Right lobe of liver (tissue), 6 donors: ENCODE data around the gene ENOX1. TPM values are rescaled to one million over a fixed set of nuclear protein-coding genes. Genes with fewer than 3 reads are reported as not detected.

ENCODE experiments used
- ATAC-seq, 4 donors: fragments of 200-7000 bp; cut with Tn5 transposase; one replicate each; pipeline ENCODE4 v1.9.1; 2020; ENCODE audit warnings: mild to moderate bottlenecking in 4 of 4, moderate library complexity in 4 of 4
- DNase-seq, 3 donors: peaks; one replicate each; pipeline ENCODE4 v3.0.0-alpha.2; 2020
- H3K27ac ChIP-seq, 3 donors: fragments of 200-600 bp; one replicate each; pipeline ENCODE4 v1.8.0; 2022
- H3K27me3 ChIP-seq, 2 donors: fragments of 200-600 bp; one replicate each; pipeline ENCODE4 v1.8.0; 2022
- H3K36me3 ChIP-seq, 4 donors: fragments of 200-600 bp; sonication (generic) in 1 of 4; one replicate each; pipeline versions ENCODE4 v1.5.1 to v1.8.0; 2017 to 2022; ENCODE audit warnings: control low read depth in 1 of 4
- H3K4me1 ChIP-seq, 4 donors: fragments of 200-600 bp; sonication (generic) in 1 of 4; one replicate each; pipeline versions ENCODE4 v1.5.1 to v1.8.0; 2017 to 2022; ENCODE audit warnings: control low read depth in 1 of 4
- H3K4me3 ChIP-seq, 3 donors: fragments of 200-600 bp; one replicate each; pipeline ENCODE4 v1.8.0; 2022
- H3K9me3 ChIP-seq, 4 donors: fragments of 200-600 bp; sonication (generic) in 1 of 4; one replicate each; pipeline versions ENCODE4 v1.5.1 to v1.8.0; 2017 to 2022; ENCODE audit warnings: control low read depth in 1 of 4
- POLR2A ChIP-seq: fragments of 450-650 bp; IDR thresholded peaks from one replicate; pipeline ENCODE4 v1.6.1; 2017; ENCODE audit warnings: antibody characterized with exemption, mild to moderate bottlenecking
- WGBS: methylation state at CpG from one replicate; pipeline ENCODE4 v1.1.6; 2018; ENCODE audit warnings: low coverage, low lambda C conversion rate; ENCODE audit not compliant: insufficient coverage; ENCODE audit errors: missing lambda C conversion rate; 5-methylcytosine and 5-hydroxymethylcytosine counted together
- intact Hi-C, 2 donors: fragments of 100-400 bp; cut with DNase I; formaldehyde crosslinking; loops; one replicate each; pipeline versions ENCODE4 v1.11.2 to v1.14.1; 2022
- total RNA-seq, 6 experiments: library from RNA; depleted of rRNA in 2 of 6; stranded (reverse); fragments of >200 nt in 2 of 6; fragmentation: NEBNext Ultra II Directional in 3 of 6; extraction: Animal tissue kit (Norgen Biotek cat#: 25700) in 3 of 6; gene quantifications; one replicate each; pipeline versions ENCODE4 v1.1.0 to v1.2.4, GENCODE V29; 2016 to 2023
- TF ChIP-seq, protein P1 (sequence below), 4 donors: fragments of 200-600 bp in 3 of 4; fragments of 450-650 bp in 1 of 4; IDR thresholded peaks; one replicate each; pipeline versions ENCODE4 v1.5.1 to v1.8.0; 2016 to 2022; ENCODE audit warnings: antibody characterized with exemption in 4 of 4, mild to moderate bottlenecking in 2 of 4
- donor health status: DM: no; HTN: yes; CAD: no.
- donor health status: DM: no; HTN: no; CAD: no.
- donor health status: DM: no; HTN: no; CAD: no.
- donor health status: DM: no; HTN: yes; CAD: no.
- donor health status: DM: no; HTN: yes; CAD: no.

Gene ENOX1
- total RNA-seq, 6 experiments from 2014 or later: 0.07 to 0.16 TPM; not detected in 4

DNA sequence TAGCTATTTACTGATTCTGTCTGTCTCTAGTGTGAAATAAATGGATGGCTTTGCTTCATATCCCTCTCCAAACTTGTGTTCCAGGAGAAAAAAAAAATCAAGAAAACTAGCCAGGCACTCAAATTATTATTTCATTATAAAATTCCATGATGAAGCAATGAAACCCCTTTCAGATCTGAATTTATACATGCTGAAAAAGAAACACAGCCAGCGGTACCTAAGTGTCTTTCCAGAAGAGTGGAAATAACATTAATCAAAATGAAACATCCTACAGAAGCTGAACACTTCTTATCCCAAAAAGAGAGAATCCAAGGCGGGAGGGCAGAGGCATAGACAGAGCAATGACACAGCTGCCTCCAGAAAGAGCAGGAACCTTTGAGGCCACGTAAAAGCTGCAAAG, 15.9 kb downstream of the ENOX1 start:
- no peak overlapping the region for H3K4me3 ChIP-seq
- no peak for ATAC-seq
- 69% methylated on average over 2 of the region's 3 CpGs for WGBS
- intact Hi-C loops: no loop called here
- DNase-seq: no peak
- no peaks in the 10 kb centered on the region for H3K9me3 ChIP-seq
- no peaks in the 10 kb centered on the region for H3K4me1 ChIP-seq
- no peaks in the 10 kb centered on the region for H3K27me3 ChIP-seq
- TF ChIP-seq, protein P1, sequence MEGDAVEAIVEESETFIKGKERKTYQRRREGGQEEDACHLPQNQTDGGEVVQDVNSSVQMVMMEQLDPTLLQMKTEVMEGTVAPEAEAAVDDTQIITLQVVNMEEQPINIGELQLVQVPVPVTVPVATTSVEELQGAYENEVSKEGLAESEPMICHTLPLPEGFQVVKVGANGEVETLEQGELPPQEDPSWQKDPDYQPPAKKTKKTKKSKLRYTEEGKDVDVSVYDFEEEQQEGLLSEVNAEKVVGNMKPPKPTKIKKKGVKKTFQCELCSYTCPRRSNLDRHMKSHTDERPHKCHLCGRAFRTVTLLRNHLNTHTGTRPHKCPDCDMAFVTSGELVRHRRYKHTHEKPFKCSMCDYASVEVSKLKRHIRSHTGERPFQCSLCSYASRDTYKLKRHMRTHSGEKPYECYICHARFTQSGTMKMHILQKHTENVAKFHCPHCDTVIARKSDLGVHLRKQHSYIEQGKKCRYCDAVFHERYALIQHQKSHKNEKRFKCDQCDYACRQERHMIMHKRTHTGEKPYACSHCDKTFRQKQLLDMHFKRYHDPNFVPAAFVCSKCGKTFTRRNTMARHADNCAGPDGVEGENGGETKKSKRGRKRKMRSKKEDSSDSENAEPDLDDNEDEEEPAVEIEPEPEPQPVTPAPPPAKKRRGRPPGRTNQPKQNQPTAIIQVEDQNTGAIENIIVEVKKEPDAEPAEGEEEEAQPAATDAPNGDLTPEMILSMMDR (IDR thresholded peaks at IDR 0.05): no peak
- no peak for TF ChIP-seq POLR2A
- H3K27ac ChIP-seq: no peak overlapping the region
- H3K36me3 ChIP-seq: no peaks in the 10 kb centered on the region

DNA sequence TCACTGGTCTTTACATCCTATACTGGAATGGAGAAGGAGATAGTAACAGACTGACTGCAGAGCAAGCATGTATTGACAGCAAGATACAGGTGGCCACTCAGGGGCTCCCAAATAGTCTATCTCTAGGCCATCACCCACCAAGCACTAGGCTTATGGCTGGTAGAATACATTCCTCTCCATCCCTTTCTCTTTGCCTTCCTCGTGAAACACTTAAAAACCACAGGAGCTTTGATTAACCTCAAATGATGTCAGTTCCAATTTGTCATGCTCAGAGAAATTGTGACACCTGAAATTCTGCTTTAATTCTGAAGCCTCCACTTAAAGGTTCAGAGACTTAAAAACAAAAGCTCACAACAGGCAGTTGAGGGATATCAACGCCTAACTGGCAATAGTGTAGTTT, 17.2 kb downstream of the ENOX1 start:
- Histone ChIP-seq H3K27me3 (no peaks in the 10 kb centered on the region), H3K4me1 (no peaks in the 10 kb centered on the region), H3K4me3 (no peak overlapping the region), H3K27ac (no peak overlapping the region), H3K36me3 (no peaks in the 10 kb centered on the region), H3K9me3 (no peaks in the 10 kb centered on the region)
- intact Hi-C loops: no loop called here
- TF ChIP-seq POLR2A: no peak
- TF ChIP-seq, protein P1 (IDR thresholded peaks at IDR 0.05): no peak
- ATAC-seq: no peak
- WGBS: 70% methylated on average over 2 of the region's 2 CpGs
- no peak for DNase-seq

DNA sequence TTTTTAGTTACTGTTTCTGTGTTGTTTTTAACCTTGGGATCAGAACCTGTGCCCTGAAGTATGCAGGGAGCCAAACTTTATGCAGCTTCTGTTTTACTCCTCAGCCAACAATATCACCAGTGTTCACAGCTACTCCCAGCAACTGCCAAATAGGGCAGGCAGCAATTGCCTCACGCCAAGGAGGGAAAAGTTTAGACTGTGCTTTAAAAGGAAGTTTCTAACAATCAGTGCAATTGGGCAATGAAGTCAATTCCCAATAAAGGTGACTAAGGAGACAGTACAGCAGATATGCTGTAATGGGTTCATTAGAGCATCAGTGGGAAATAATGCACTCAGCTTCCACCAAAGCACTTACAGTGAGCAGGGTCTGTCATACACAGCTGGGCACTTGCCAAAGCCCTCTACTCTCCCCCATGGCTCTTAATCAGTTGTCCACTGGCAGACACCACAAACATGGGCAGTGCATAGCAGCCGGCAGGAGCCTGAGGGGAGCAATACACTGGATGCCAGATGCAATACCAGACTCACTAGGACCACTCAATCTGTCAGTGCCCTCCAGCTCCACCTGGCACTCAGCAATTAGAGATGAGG, 19.3 kb downstream of the ENOX1 start:
- Histone ChIP-seq H3K9me3 (no peaks in the 10 kb centered on the region), H3K4me3 (no peak overlapping the region), H3K4me1 (no peaks in the 10 kb centered on the region), H3K27me3 (no peaks in the 10 kb centered on the region), H3K27ac (no peak overlapping the region), H3K36me3 (no peaks in the 10 kb centered on the region)
- TF ChIP-seq, protein P1 (IDR thresholded peaks at IDR 0.05): no peak
- TF ChIP-seq POLR2A: no peak
- DNase-seq (no peak), ATAC-seq (no peak)
- WGBS: 53% methylated on average over 2 of the region's 2 CpGs
- intact Hi-C loops: no loop called here

DNA sequence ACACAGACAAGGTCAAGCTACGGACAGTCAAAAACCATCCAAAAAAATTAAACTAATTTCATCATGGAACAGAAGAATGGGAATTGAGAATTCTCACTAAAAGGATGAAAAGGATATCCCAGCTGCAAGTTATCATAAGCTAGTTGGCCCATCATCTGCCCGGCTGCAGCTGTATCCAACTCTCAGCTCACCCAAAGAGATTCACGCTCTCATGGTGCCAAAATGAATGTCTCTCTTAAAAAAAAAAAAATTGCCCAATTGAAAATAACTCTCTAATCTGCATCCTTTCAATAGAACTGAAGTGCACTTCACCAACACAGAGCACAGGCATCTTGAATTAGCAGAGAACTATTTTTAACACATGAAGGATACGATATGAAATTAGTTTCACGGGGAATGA, 20.0 kb downstream of the ENOX1 start:
- no peaks in the 10 kb centered on the region for H3K36me3 ChIP-seq
- TF ChIP-seq, protein P1 (IDR thresholded peaks at IDR 0.05): no peak
- no peak for TF ChIP-seq POLR2A
- no peaks in the 10 kb centered on the region for H3K4me1 ChIP-seq
- intact Hi-C loops: no loop called here
- DNase-seq (no peak), ATAC-seq (no peak)
- no peaks in the 10 kb centered on the region for H3K9me3 ChIP-seq
- H3K27me3 ChIP-seq: no peaks in the 10 kb centered on the region
- 34% methylated on average over 5 of the region's 5 CpGs for WGBS
- H3K4me3 ChIP-seq: no peak overlapping the region
- H3K27ac ChIP-seq: no peak overlapping the region

DNA sequence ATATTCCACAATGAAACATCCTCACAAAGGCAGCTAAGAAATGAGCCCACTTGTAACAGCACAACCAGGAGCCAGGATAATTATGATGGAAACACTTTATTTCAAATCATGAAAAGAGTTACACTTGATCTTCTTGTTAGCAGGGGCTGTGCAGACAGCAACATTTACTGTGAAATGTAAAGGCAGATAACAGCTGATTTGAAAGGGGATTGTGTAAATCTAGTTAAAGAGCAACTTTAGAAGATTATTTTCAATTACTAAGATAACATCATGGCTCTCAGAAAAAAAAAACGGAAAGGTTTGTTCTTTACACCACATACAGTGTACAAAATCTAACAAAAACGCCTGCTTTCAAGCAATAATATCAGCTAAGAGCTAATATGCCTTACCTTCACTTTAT, 22.4 kb downstream of the ENOX1 start:
- intact Hi-C loops: no loop called here
- ATAC-seq: no peak

More for the DNA sequence above, 22.4 kb downstream of the ENOX1 start:
- WGBS: 33% methylated on average over 2 of the region's 2 CpGs
- H3K27ac ChIP-seq: no peak overlapping the region
- H3K36me3 ChIP-seq: no peaks in the 10 kb centered on the region
- TF ChIP-seq POLR2A: no peak
- H3K27me3 ChIP-seq: no peaks in the 10 kb centered on the region
- H3K4me3 ChIP-seq: no peak overlapping the region
- no peak for DNase-seq
- no peaks in the 10 kb centered on the region for H3K9me3 ChIP-seq
- no peaks in the 10 kb centered on the region for H3K4me1 ChIP-seq
